Esophagus (tissue), 2 donors: ENCODE data around the gene MRPS14. TPM values are rescaled to one million over a fixed set of nuclear protein-coding genes. Genes with fewer than 3 reads are reported as not detected.

Experiments
- H3K27ac ChIP-seq, 2 donors: one replicate each; pipeline ENCODE4 v1.5.1; 2013; ENCODE audit warnings: low read depth in 2 of 2, mild to moderate bottlenecking in 2 of 2, inconsistent platforms in 1 of 2, low read length in 1 of 2, moderate library complexity in 1 of 2
- H3K27me3 ChIP-seq, 2 donors: one replicate each; pipeline ENCODE4 v1.6.1; 2013; ENCODE audit warnings: low read length in 2 of 2, control low read depth in 1 of 2, mild to moderate bottlenecking in 1 of 2; ENCODE audit not compliant: insufficient read depth in 2 of 2, control insufficient read depth in 1 of 2
- H3K36me3 ChIP-seq, 2 donors: one replicate each; pipeline ENCODE4 v1.6.1; 2013; ENCODE audit warnings: low read length in 1 of 2; ENCODE audit not compliant: control insufficient read depth in 2 of 2, insufficient read depth in 2 of 2
- H3K4me1 ChIP-seq, 2 donors: one replicate each; pipeline ENCODE4 v1.6.1; 2013; ENCODE audit warnings: low read length in 1 of 2; ENCODE audit not compliant: control insufficient read depth in 2 of 2, insufficient read depth in 2 of 2
- H3K4me3 ChIP-seq, 2 donors: one replicate each; pipeline ENCODE4 v1.5.1; 2013; ENCODE audit warnings: low read length in 2 of 2, mild to moderate bottlenecking in 2 of 2, low read depth in 1 of 2, moderate library complexity in 1 of 2
- H3K9me3 ChIP-seq, 2 donors: one replicate each; pipeline ENCODE4 v1.6.1; 2013; ENCODE audit warnings: mild to moderate bottlenecking in 2 of 2, low read depth in 1 of 2, low read length in 1 of 2, moderate library complexity in 1 of 2; ENCODE audit not compliant: control insufficient read depth in 2 of 2, insufficient read depth in 1 of 2
- WGBS, 2 donors: extraction: QIAGEN DNeasy Blood & Tissue Kit; methylation state at CpG; one replicate each; pipeline ENCODE4 v1.1.7; 2013; 5-methylcytosine and 5-hydroxymethylcytosine counted together
- polyA plus RNA-seq, 2 donors: library from polyadenylated mRNA; stranded (reverse); fragments of 200-250 nt; gene quantifications; one replicate each; pipeline ENCODE4 v1.2.3, GENCODE V29; 2013
- donor health status: healthy with polysubstance abuse.
- donor health status: Bipolar disorder and iron deficiency.

MRPS14 gene
- polyA plus RNA-seq, 2 donors: 6.7 to 21.2 TPM

DNA sequence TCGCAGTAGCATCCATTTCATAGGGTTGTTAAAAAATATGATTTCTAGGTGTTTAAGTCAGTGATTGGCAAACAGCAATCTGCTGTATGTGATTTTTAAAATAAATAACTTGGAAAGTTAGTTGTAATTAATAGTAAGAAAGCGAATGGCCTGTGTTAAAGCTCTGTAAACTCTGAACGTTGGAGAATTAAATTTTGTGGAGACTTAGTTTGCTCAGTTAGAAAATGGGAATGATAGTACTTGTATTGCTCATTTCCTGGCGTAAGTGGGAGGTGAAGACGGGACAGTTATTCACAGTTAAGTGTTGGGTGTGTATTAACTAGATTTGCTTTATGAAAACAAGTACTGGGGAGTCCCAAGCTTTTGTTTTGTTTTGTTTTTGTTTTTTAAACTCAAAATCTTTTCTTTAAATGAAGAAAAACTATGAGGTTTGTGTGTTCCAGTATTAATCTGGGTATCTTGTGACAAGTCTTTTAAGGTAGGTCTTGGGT is 22.5 kb downstream of the MRPS14 start:
- no peaks in the 10 kb centered on the region for H3K27me3 ChIP-seq
- no peaks in the 10 kb centered on the region for H3K4me1 ChIP-seq
- peak overlapping the region; percentile 98 to 99 for H3K4me3 ChIP-seq
- WGBS, 2 donors: 1 to 4% methylated on average over 5 of the region's 5 CpGs
- peak overlapping the region; percentile 93 to 98 for H3K27ac ChIP-seq
- H3K9me3 ChIP-seq: no peaks in the 10 kb centered on the region
- H3K36me3 ChIP-seq: no peaks in the 10 kb centered on the region

DNA sequence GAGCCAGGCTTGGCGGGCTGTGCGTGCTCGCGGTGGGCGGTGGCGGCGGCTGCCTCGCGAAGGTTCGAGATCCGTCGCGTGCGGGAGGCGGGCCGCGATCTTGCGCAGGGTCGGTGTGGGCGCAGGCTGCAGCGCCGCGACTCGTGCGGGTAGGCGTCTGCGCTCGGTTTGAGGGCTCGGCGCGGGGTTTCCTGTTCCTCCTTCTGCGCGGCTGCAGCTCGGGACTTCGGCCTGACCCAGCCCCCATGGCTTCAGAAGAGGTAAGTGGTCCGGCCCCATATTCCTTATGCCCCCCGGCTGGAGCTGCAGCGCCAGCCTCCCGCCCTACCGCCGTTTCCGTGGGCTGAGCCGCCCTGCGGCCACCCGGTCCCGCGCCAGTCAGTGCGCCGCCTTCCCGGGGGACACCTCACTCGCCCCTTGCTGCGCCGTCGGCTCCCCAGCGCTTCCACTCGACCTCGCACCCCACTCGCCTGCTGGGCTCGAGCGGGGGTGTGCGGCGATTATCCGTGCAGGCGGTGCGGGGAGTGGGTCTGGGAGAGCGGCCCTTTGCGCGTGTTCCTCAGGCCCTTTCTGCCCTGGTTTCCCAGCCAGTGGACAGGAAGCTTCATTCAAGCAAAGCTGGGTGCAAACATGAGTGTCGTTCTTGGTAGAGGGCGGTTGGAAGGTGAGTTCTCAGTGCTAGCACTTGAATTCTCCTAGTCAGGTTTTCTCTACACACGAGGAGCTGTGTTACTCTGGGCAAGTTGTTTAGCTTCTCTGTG is 23.1 kb downstream of the MRPS14 start, which contains the start of gene CACYBP:
CACYBP (plus strand) TSS at position 12 of the 761 bp plus-strand sequence; CDS start at position 246, 234 bp downstream.
- 0% methylated on average over 68 to 71 of the region's 71 CpGs for WGBS, 2 donors

DNA sequence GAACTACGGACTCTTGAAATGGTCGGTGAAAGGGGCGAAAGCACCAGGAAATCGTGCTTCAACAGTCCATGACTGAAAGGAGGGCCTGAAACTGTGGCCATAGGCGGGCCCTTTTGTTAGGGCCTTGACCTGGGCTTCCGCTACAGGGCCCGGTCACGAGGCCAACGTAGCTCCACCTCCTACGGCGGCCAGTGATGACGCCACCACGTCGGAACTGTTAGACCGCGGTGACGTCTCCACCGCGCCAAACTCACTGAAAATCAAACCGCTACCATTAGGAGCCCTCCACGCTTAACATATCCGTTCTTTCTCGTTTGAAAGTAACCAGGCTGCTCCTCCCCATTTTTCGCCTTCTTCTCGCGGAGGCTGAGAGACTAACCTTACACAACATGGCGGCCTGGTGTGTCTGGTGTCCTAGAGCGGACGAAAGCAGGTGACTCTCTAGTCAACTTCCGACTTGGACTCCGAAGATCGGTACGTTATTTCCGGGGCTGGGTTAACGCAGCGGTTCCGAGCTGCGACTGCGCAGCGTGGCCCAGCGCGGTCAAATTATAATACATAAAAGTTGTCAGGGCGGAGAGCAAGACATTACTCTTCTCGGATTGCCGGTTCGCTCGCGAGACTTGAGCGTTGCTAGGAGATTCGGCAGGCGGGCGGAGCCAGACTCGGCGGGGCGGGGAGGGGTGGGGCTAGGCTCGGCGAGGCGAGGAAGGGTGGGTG is 23.8 kb downstream of the MRPS14 start:
- no peaks in the 10 kb centered on the region for H3K9me3 ChIP-seq
- peak overlapping the region; percentile 98 to 99 for H3K4me3 ChIP-seq
- H3K36me3 ChIP-seq: no peaks in the 10 kb centered on the region
- H3K27ac ChIP-seq: peak overlapping the region; percentile 98 to 100
- H3K4me1 ChIP-seq: no peaks in the 10 kb centered on the region
- H3K27me3 ChIP-seq: no peaks in the 10 kb centered on the region
- WGBS, 2 donors: 0% methylated on average over 58 of the region's 58 CpGs

More for the DNA sequence above, 23.1 kb downstream of the MRPS14 start, which contains the start of gene CACYBP:
- H3K27me3 ChIP-seq: no peaks in the 10 kb centered on the region
- H3K27ac ChIP-seq: peak within 1 kb of the TSS; percentile 98 to 100
- H3K9me3 ChIP-seq: no peaks in the 10 kb centered on the region
- no peaks in the 10 kb centered on the region for H3K36me3 ChIP-seq
- peak within 1 kb of the TSS; percentile 98 to 99 for H3K4me3 ChIP-seq
- no peaks in the 10 kb centered on the region for H3K4me1 ChIP-seq

DNA sequence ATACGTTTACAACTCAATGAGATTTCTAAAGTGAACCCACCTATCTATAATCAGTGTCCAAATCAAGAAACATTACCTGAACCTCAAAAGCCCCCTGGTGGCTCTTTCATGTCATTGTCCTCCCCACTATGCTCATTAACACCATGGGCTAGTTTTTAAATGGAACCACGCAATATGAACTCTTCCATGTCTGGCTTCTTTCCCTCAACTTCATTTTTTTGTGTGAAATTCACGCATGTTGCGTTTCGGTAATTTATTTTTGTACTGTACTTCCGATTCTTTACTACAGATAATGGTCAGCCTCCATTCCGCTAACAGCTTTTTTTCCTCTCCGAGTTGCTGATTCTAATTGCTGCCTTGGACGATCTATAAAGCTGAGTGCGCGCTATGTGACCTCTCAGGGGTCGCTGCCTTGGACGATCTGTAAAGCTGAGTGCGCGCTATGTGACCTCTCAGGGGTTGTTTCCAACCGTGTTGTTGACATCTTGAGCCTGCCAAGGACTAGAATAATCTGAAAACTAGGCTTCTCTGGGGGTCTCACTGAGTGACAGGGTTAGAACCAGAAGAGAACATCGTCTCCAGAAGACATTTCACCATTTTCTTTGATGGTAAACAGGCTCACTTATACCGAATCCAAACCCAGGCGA is 24.5 kb downstream of the MRPS14 start:
- Histone ChIP-seq H3K27me3 (no peaks in the 10 kb centered on the region), H3K36me3 (no peaks in the 10 kb centered on the region), H3K27ac (peak overlapping the region; percentile 98 to 100), H3K4me3 (peak overlapping the region; percentile 98 to 99), H3K9me3 (no peaks in the 10 kb centered on the region), H3K4me1 (no peaks in the 10 kb centered on the region)
- whole genome bisulfite sequencing, 2 donors: 11 to 17% methylated on average over 19 of the region's 19 CpGs

DNA sequence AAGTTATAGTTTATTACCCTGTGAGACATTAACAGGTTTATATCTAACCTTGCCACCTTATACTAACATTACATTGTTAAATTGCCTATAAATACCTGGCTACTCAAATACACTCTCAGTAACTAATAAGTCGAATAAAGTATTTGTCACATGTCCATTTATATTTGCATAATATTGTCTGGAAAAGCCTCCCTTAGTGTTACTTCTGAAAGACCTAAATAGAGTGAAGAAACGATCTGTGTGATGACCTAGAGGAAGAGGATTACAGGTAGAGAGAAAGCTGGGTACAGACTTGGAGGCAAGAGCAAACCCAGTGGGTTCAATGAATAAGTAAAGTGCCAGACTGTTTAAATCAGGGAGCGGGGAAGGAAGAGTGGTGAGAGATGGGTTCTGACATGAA is 26.2 kb downstream of the MRPS14 start:
- WGBS, 2 donors: 82 to 86% methylated on average over 3 of the region's 3 CpGs
- no peaks in the 10 kb centered on the region for H3K27me3 ChIP-seq
- H3K27ac ChIP-seq: no peak overlapping the region
- H3K36me3 ChIP-seq: no peaks in the 10 kb centered on the region
- H3K9me3 ChIP-seq: no peaks in the 10 kb centered on the region
- no peak overlapping the region for H3K4me3 ChIP-seq
- H3K4me1 ChIP-seq: no peaks in the 10 kb centered on the region

DNA sequence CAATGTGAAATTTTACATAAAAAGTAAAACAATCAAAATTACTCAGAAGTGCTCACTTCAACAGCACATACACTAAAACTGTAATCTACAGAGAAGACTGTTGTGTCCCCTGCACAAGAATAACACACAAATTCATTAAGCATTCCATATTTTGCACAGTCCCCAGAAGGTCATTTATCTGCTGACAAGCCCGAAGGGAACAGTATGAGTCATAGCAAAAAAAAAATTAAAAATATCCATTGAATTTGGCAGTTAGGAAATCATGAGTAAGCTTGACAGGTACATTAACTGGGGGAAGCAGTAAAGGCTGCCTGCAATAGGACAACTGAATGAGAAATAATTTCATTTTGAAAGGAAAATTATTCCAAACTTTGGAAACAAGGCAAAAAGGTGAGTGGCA is 26.7 kb downstream of the MRPS14 start:
- Histone ChIP-seq H3K4me3 (no peak overlapping the region), H3K9me3 (no peaks in the 10 kb centered on the region), H3K27me3 (no peaks in the 10 kb centered on the region), H3K36me3 (no peaks in the 10 kb centered on the region), H3K27ac (no peak overlapping the region), H3K4me1 (no peaks in the 10 kb centered on the region)
- 15 to 17% methylated on average over 1 of the region's 1 CpG for WGBS, 2 donors

DNA sequence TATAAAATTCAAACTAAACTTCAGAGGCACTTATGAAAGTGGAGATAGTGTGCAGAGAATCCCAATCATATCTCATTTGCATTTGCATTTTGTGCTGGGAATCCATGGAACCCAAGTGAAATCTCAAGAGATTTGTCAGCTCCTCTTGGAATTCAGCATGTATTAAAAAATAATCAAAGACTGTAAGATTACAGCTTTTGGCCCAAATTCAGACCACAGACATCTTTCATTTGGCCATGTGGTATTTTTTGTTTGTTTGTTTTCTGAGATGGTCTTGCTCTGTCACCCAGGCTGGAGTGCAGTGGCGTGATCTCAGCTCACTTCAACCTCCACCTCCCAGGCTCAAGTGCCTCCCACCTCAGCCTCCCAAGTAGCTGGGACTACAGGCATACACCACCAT is 27.3 kb downstream of the MRPS14 start:
- 92 to 100% methylated on average over 1 of the region's 1 CpG for WGBS, 2 donors

DNA sequence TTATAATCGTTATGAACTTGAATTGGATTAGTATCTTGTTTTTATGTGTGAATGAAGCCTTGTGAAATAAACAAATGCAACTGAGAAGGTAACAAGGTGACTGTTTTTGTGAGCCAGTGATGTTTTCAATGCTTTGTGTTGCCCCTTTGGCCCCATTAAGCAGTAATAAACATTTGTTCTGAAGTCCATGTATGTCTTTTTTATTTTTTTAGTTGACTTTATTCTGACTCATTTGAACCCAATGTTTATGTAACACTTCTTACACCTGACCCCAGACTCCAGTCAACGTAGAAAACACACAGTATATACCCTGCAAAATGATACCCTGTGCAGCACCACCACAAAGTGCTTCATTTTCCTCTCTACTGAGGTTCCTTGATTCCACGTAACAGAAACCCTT is 28.1 kb downstream of the MRPS14 start:
- Histone ChIP-seq H3K36me3 (no peaks in the 10 kb centered on the region), H3K27ac (no peak overlapping the region), H3K27me3 (no peaks in the 10 kb centered on the region), H3K9me3 (no peaks in the 10 kb centered on the region), H3K4me3 (no peak overlapping the region), H3K4me1 (no peaks in the 10 kb centered on the region)
- 64 to 69% methylated on average over 3 of the region's 3 CpGs for WGBS, 2 donors

More for the DNA sequence above, 27.3 kb downstream of the MRPS14 start:
- no peaks in the 10 kb centered on the region for H3K36me3 ChIP-seq
- no peaks in the 10 kb centered on the region for H3K27me3 ChIP-seq
- no peak overlapping the region for H3K27ac ChIP-seq
- no peaks in the 10 kb centered on the region for H3K4me1 ChIP-seq
- no peak overlapping the region for H3K4me3 ChIP-seq
- no peaks in the 10 kb centered on the region for H3K9me3 ChIP-seq

DNA sequence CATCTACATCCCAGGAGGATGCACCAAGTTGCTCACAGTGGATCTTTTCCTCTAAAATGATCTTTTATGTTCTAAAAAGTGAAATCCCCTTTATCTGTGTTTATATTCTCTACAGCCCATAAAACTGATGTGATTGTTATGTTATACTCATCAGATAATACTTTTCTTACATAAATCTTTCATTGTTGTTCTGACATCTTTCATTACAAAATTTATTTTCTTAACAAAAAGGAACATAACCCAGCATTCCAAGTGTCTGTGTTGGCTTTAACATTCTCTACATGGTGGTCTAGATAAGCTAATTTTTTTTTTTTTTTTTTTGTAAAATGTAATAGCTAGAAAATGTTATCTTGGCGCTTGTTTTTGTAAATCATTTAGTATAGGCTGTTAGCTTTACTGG is 31.8 kb downstream of the MRPS14 start:
- no peaks in the 10 kb centered on the region for H3K9me3 ChIP-seq
- H3K4me3 ChIP-seq: no peak overlapping the region
- no peaks in the 10 kb centered on the region for H3K27me3 ChIP-seq
- H3K27ac ChIP-seq: no peak overlapping the region
- H3K4me1 ChIP-seq: no peaks in the 10 kb centered on the region
- 91 to 92% methylated on average over 1 of the region's 1 CpG for WGBS, 2 donors
- no peaks in the 10 kb centered on the region for H3K36me3 ChIP-seq
